NT2/D1 (cell line): ENCODE data around the gene TBC1D17.

Experiments used
- SUZ12 ChIP-seq: IDR thresholded peaks from 2 replicates; pipeline ENCODE4 v1.6.1; 2011; ENCODE audit not compliant: insufficient read length, insufficient read depth; ENCODE audit errors: extremely low read depth
- YY1 ChIP-seq: IDR thresholded peaks from 2 replicates; pipeline ENCODE4 v1.6.1; 2011; ENCODE audit not compliant: insufficient read length, insufficient read depth
- ZNF274 ChIP-seq: IDR thresholded peaks from 2 replicates; pipeline ENCODE4 v1.6.1; 2011; ENCODE audit warnings: mild to moderate bottlenecking, low read depth, low read length

DNA sequence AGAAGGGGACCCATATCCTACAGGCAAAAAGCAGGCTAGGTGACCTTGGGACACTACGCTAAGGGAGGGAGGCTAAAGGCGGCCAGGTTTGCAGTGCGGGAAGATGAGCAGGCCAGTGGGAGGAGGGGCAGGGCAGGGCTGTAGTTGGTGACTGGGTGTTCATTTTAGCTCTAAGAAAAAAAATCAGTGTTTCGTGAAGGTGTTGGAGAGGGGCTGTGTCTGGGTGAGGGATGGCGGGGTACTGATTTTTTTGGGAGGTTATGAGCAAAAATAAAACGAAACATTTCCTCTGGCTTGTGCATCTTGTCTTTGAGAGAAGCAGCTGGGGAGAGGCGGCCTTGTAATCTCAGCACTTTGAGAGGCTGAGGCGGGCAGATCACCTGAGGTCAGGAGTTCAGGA is 56.1 kb downstream of the TBC1D17 start:
- TF ChIP-seq ZNF274 (no peak), YY1 (no peak), SUZ12 (no peak)
